GM12801 (cell line): ENCODE data around the gene SHLD1.

ENCODE experiments used
- TF ChIP-seq, protein P1 (sequence below): IDR thresholded peaks from one replicate; pipeline ENCODE4 v1.5.1; 2011; ENCODE audit warnings: control low read depth; ENCODE audit not compliant: insufficient read length; ENCODE audit errors: extremely low read depth

The SHLD1 gene

DNA sequence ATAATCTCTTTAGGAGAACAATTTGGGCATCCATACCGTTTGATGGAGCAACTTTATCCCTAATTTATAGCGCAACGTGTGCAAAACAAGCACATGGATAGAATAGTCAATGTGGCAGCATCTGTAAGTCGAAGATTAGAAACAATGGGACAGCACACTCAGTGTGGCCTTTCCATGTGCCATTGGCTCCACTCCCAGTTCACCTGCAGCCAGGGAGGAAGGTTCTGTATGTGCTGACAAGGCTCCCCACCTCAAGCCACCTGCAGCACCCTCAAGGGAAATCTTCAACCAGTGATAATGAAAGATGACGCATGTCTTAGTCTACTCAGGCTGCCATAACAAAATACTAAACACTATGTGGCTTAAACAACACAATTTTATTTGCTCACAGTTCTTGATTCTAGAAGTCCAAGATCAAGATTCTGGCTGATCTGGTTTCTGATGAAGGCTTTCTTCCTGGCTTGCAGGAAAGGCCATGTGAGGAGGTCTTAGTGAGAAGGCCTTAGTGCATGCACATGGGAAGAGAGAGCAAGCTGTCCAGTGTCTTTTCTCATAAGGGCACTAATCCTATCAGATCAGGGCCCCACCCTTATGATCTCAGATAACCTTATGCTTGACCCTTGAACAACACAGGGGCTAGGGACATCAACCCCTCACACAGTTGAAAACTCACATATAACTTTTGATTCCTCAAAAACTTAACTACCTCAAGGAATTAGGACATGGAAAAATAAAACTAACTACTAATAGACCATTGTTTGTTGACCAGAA is 34.9 kb upstream of the SHLD1 start:
- TF ChIP-seq, protein P1, sequence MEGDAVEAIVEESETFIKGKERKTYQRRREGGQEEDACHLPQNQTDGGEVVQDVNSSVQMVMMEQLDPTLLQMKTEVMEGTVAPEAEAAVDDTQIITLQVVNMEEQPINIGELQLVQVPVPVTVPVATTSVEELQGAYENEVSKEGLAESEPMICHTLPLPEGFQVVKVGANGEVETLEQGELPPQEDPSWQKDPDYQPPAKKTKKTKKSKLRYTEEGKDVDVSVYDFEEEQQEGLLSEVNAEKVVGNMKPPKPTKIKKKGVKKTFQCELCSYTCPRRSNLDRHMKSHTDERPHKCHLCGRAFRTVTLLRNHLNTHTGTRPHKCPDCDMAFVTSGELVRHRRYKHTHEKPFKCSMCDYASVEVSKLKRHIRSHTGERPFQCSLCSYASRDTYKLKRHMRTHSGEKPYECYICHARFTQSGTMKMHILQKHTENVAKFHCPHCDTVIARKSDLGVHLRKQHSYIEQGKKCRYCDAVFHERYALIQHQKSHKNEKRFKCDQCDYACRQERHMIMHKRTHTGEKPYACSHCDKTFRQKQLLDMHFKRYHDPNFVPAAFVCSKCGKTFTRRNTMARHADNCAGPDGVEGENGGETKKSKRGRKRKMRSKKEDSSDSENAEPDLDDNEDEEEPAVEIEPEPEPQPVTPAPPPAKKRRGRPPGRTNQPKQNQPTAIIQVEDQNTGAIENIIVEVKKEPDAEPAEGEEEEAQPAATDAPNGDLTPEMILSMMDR, result no peak

DNA sequence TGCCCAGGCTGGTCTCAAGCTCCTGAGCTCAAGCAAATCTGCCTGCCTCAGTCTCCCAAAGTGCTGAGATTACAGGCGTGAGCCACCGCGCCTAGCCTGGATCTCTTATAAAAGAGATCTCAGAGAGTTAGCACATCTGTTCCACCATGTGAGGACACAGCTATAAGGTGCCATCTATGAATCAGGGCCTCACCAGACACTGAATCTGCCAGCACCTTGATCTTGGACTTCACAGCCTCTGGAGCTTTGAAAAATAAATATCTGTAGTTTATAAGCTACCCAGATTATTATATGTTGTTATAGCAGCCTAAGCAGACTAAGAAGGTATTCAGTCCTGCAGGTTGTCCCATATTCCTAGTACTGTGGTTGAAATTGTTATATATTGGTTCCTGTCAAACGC is 33.2 kb upstream of the SHLD1 start:
- TF ChIP-seq, protein P1, result no peak

DNA sequence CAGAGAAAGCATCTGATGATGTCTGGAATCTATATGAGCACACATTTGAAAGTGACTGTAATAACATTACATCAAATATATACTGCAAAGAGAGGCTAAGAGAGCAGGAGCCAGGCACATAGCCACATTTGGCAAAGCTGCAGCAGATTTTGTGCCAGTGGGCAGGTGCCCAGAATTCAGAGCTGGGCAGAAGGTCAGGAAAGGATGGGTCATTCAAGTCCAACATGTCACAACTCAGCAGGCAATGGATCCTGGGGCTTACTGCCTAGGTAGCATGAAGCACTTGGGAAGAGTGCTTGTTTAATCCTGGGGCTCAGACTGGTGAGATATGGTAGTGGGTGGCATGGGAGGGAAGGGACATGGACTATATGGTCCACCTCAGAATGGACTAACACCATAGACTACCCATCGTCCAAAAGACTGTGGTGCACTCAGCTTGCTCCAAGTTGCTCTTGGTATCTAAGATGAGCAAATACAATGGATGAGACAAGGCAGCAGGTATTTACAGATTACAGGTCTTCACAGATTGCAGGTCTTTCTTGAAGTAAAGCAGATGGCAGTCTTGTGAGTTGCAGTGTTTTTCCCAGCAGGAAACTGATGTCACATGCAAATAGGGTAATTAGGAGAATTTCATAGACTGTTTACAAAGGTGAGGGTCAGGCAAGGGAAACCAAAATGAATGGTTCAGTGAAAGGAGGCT is 31.2 kb upstream of the SHLD1 start:
- TF ChIP-seq, protein P1, result no peak

DNA sequence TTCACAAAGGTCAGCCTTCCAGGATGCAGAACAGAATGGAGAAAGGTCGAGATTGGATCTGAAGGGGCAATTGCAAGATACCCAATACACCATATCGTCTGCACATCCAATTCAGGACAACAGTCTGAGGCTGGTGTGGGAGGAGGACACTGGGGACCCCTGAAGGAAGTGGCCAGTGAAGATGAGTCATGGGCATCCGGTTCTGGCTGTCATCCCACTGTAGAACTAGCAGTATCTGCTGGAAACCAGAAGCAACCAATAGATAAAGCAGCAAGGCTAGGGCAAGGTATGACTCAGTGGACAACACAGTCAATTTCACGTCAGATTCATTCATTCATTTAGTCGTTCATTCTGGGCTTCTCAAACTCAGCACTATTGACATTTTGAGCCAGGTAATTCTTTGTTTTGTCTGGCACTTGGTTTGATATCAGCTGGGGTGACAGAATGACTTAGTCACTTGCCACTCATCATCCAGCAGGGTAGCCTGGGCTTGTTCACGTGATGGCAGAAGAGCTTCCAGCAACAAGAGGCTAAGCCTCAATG is 30.3 kb upstream of the SHLD1 start:
- TF ChIP-seq, protein P1, result no peak

DNA sequence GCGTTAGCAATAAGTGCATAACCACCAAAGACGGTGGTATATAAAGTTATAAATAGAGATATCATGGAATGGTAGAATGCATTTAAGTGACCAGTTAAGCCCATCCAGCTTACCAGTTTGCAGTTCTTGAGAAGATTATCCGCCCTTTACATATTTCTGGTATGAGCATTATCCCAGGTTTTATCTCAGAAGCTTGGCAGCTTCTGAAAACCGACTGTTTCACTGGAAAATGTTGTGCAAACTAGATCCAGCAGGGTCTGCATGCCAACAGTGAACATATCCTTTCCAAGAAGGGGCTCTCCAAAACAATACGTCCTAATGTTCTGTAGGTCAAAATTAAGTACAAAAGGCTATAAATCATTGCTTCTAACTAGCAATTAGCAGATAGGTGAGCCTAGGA is 29.5 kb upstream of the SHLD1 start:
- TF ChIP-seq, protein P1, result no peak

DNA sequence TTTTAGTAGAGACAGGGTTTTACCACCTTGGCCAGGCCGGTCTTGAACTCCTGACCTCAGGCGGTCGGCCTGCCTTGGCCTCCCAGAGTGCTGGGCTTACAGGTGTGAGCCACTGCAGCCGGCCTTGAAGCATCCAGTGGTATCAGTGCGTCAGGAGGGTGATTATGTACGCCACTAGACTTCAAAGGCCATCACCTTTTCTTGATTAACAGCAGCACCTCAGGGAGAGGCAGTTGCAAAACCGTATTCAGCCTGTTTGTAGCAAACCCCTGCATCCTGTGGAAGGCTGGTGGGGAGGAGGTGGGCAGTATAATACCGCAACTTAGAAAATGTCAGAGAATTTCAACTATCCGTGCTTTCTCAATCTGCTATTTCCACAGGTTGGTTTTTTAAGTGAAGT is 27.3 kb upstream of the SHLD1 start:
- TF ChIP-seq, protein P1, result no peak

DNA sequence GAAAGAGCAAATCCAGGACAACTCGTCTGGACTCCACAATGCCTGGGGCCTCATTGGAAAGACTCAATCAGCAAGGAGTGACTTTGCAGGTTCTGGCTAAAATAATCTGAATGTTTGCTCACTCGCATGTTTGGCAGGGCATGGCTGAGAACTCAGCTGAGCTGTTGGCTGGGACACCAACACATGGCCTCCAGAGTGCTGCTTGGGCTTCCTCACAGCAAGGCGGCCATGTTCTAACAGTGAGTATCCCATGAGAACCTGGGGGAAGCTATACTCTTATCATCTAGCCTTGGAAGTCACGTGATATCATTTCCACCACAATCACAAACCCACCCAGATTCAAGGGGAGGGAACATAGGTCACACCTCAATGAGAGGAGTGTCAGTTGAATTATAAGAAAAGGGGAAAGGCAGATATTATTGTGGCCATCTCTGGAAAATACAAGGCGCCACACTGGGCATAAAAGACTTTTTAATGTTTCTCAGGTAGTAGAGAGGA is 23.1 kb upstream of the SHLD1 start:
- TF ChIP-seq, protein P1, result no peak
